ENCODE measurements around the gene PIK3IP1.
"Not testable (repeated sequence)": the region's sequence is repeated elsewhere in the genome, so short reads cannot be mapped to it uniquely, and the experiment has no call there.

PIK3IP1 gene

GRCh38 chr22:31329453-31330215, 37.3 kb upstream of the PIK3IP1 start:
- no peak for DNase-seq (ENCODE audit: insufficient read length)
- no peak for TF ChIP-seq POLR2AphosphoS5 (IDR thresholded peaks at IDR 0.05; ENCODE audit: low read depth, low read length)
- no peak for TF ChIP-seq POLR2A (IDR thresholded peaks at IDR 0.05; ENCODE audit: low read depth, low read length)
- TF ChIP-seq TAF1 (IDR thresholded peaks at IDR 0.05; ENCODE audit: borderline replicate concordance, low read depth, low read length), result no peak
- no peak for FAIRE-seq

GRCh38 chr22:31329029-31329428, 36.7 kb upstream of the PIK3IP1 start:
- no peak for FAIRE-seq
- DNase-seq (ENCODE audit: insufficient read length), result no peak
- TF ChIP-seq POLR2AphosphoS5 (IDR thresholded peaks at IDR 0.05; ENCODE audit: low read depth, low read length) (no peak), TAF1 (IDR thresholded peaks at IDR 0.05; ENCODE audit: borderline replicate concordance, low read depth, low read length) (no peak), POLR2A (IDR thresholded peaks at IDR 0.05; ENCODE audit: low read depth, low read length) (no peak)

GRCh38 chr22:31328544-31328960, 36.3 kb upstream of the PIK3IP1 start:
- no peak for DNase-seq (ENCODE audit: insufficient read length)
- TF ChIP-seq POLR2AphosphoS5 (IDR thresholded peaks at IDR 0.05; ENCODE audit: low read depth, low read length), result no peak

GRCh38 chr22:31327806-31328543, 35.7 kb upstream of the PIK3IP1 start:
- DNase-seq (ENCODE audit: insufficient read length), result no peak
- FAIRE-seq, result no peak
- TF ChIP-seq TAF1 (IDR thresholded peaks at IDR 0.05; ENCODE audit: borderline replicate concordance, low read depth, low read length) (no peak), POLR2A (IDR thresholded peaks at IDR 0.05; ENCODE audit: low read depth, low read length) (no peak), POLR2AphosphoS5 (IDR thresholded peaks at IDR 0.05; ENCODE audit: low read depth, low read length) (no peak)

More at GRCh38 chr22:31328544-31328960, 36.3 kb upstream of the PIK3IP1 start:
- FAIRE-seq, result no peak

GRCh38 chr22:31326877-31327276, 34.6 kb upstream of the PIK3IP1 start:
- FAIRE-seq, result no peak
- no peak for DNase-seq (ENCODE audit: insufficient read length)
- TF ChIP-seq POLR2AphosphoS5 (IDR thresholded peaks at IDR 0.05; ENCODE audit: low read depth, low read length) (no peak), TAF1 (IDR thresholded peaks at IDR 0.05; ENCODE audit: borderline replicate concordance, low read depth, low read length) (no peak), POLR2A (IDR thresholded peaks at IDR 0.05; ENCODE audit: low read depth, low read length) (no peak)

GRCh38 chr22:31323578-31324550, 31.6 kb upstream of the PIK3IP1 start:
- DNase-seq (ENCODE audit: insufficient read length), result no peak
- FAIRE-seq, result no peak
- no peak for TF ChIP-seq POLR2A (IDR thresholded peaks at IDR 0.05; ENCODE audit: low read depth, low read length)
- TF ChIP-seq TAF1 (IDR thresholded peaks at IDR 0.05; ENCODE audit: borderline replicate concordance, low read depth, low read length), result no peak
- no peak for TF ChIP-seq POLR2AphosphoS5 (IDR thresholded peaks at IDR 0.05; ENCODE audit: low read depth, low read length)

GRCh38 chr22:31321421-31321820, 29.1 kb upstream of the PIK3IP1 start:
- no peak for DNase-seq (ENCODE audit: insufficient read length)
- no peak for FAIRE-seq
- TF ChIP-seq TAF1 (IDR thresholded peaks at IDR 0.05; ENCODE audit: borderline replicate concordance, low read depth, low read length), result no peak
- TF ChIP-seq POLR2AphosphoS5 (IDR thresholded peaks at IDR 0.05; ENCODE audit: low read depth, low read length), result no peak
- TF ChIP-seq POLR2A (IDR thresholded peaks at IDR 0.05; ENCODE audit: low read depth, low read length), result no peak

GRCh38 chr22:31314220-31314619, 21.9 kb upstream of the PIK3IP1 start:
- not testable (repeated sequence) for DNase-seq (ENCODE audit: insufficient read length); FAIRE-seq

- FAIRE-seq, result peak; percentile 68
- DNase-seq (ENCODE audit: insufficient read length), result no peak
- TF ChIP-seq POLR2AphosphoS5 (IDR thresholded peaks at IDR 0.05; ENCODE audit: low read depth, low read length) (no peak), TAF1 (IDR thresholded peaks at IDR 0.05; ENCODE audit: borderline replicate concordance, low read depth, low read length) (no peak), POLR2A (IDR thresholded peaks at IDR 0.05; ENCODE audit: low read depth, low read length) (no peak)
Observed at GRCh38 chr22:31313366-31314147, 21.3 kb upstream of the PIK3IP1 start.

GRCh38 chr22:31308181-31308580, 15.9 kb upstream of the PIK3IP1 start:
- TF ChIP-seq TAF1 (IDR thresholded peaks at IDR 0.05; ENCODE audit: borderline replicate concordance, low read depth, low read length) (no peak), POLR2AphosphoS5 (IDR thresholded peaks at IDR 0.05; ENCODE audit: low read depth, low read length) (no peak), POLR2A (IDR thresholded peaks at IDR 0.05; ENCODE audit: low read depth, low read length) (no peak)
- DNase-seq (ENCODE audit: insufficient read length) (no peak), FAIRE-seq (peak; percentile 48)

- no peak for DNase-seq (ENCODE audit: insufficient read length)
- no peak for TF ChIP-seq POLR2A (IDR thresholded peaks at IDR 0.05; ENCODE audit: low read depth, low read length)
- TF ChIP-seq POLR2AphosphoS5 (IDR thresholded peaks at IDR 0.05; ENCODE audit: low read depth, low read length), result no peak
- TF ChIP-seq TAF1 (IDR thresholded peaks at IDR 0.05; ENCODE audit: borderline replicate concordance, low read depth, low read length), result no peak
- FAIRE-seq, result no peak
Observed at GRCh38 chr22:31305194-31305593, 12.9 kb upstream of the PIK3IP1 start.
